ENCODE measurements around the gene SYTL2. TPM values are rescaled to one million over a fixed set of nuclear protein-coding genes. Genes with fewer than 3 reads are reported as not detected.

SYTL2 gene
- total and polyA plus RNA-seq, 9 donors, result 4.2 to 26.1 (median 8.2) TPM

DNA sequence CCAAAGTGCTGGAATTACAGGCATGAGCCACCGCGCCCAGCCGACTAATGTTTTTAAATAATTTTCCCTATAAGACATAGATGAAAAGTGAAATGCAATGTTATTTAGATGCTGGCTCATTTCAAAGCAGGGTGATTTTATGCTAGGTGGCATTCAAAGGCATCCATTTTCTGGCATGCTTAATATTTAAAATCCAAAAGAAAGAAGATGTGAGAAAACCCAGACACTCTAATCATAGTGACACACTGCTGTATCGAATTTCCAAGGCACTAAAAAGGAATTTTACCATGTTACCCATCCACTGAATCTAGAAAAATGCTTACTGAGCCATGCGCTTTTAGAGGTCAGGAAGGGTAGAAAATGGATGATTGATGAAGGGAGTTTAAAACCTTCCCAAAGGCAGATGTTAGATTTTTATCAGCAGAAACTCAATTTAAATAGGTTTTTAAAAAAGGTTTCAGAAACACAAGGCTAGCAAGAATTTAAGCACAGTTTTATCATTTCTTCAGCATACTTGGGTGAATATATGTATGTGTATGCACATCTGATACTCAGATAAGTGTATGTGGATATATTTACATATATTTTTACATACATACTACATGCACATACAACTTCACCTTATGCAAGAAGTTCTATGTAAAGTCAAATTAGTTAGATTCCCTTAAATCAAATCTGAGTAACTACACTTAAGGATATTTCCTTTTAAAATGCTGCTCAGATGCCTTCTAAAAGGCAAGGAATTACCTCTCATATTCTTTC, 100.8 kb downstream of the SYTL2 start:
- Histone ChIP-seq H3K4me1 (ENCODE audit: insufficient read depth) (no peaks in the 10 kb centered on the region), H3K27me3 (no peaks in the 10 kb centered on the region), H3K27ac (no peak overlapping the region), H3K9me3 (no peaks in the 10 kb centered on the region), H3K4me3 (no peak overlapping the region), H3K36me3 (no peaks in the 10 kb centered on the region)
- TF ChIP-seq CTCF (IDR thresholded peaks at IDR 0.05), result no peak
- no peak for TF ChIP-seq EP300 (IDR thresholded peaks at IDR 0.05)
- no peak for TF ChIP-seq POLR2A (IDR thresholded peaks at IDR 0.05)
- intact Hi-C loops (cut with DNase I), result no loop called here
- no peak for DNase-seq
- WGBS, 3 donors, result 90 to 92% (median 91%) methylated on average over 5 of the region's 5 CpGs

DNA sequence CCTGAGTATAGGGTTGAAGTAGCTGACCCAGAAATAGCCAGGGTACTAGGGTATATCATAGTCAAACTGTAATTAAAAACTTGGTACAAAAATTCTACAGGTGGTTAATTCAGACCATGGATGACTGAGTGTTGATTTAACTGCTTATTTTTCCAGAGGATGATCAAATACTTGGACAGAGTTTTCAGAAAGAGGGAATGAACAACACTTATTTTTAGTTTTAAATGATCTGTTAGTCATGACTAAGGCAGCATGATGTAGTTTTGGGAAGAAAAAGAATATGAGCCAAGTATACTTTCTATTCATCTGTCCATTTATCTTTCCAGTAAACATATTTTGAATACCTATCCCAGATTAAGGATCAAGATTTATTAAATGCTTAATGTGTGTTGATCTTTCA, 105.1 kb downstream of the SYTL2 start:
- intact Hi-C loops (cut with DNase I), result no loop called here
- Histone ChIP-seq H3K4me3 (no peak overlapping the region), H3K4me1 (ENCODE audit: insufficient read depth) (no peaks in the 10 kb centered on the region), H3K27me3 (no peaks in the 10 kb centered on the region), H3K36me3 (no peaks in the 10 kb centered on the region), H3K27ac (no peak overlapping the region), H3K9me3 (no peaks in the 10 kb centered on the region)
- no peak for TF ChIP-seq EP300 (IDR thresholded peaks at IDR 0.05)
- no peak for TF ChIP-seq POLR2A (IDR thresholded peaks at IDR 0.05)
- TF ChIP-seq CTCF (IDR thresholded peaks at IDR 0.05), result no peak
- DNase-seq, result no peak

DNA sequence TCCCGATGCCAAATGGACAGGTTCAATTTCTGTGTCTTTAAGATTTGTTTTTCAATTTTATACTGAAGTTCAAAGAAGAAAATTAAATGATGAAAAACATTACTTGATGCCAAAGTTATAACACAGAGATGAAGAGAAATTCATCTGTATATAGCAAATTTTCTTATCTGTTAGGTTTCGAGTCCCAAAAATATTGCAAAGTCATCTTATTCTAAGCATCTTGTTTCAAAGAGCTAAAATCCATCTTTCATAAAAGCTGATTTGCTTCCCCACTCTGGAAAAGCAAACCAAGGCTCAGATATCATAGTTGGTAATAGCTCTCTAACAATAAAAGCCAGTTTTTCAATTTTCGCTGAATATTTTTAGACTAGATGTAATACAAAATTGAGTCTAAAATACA, 106.0 kb downstream of the SYTL2 start:
- no peak for TF ChIP-seq POLR2A (IDR thresholded peaks at IDR 0.05)
- TF ChIP-seq CTCF (IDR thresholded peaks at IDR 0.05), result no peak
- TF ChIP-seq EP300 (IDR thresholded peaks at IDR 0.05), result no peak
- H3K27ac ChIP-seq, result no peak overlapping the region
- H3K4me3 ChIP-seq, result no peak overlapping the region
- no peaks in the 10 kb centered on the region for H3K27me3 ChIP-seq
- DNase-seq, result no peak
- intact Hi-C loops (cut with DNase I), result no loop called here
- 93 to 96% (median 94%) methylated on average over 3 of the region's 3 CpGs for WGBS, 3 donors
- no peaks in the 10 kb centered on the region for H3K9me3 ChIP-seq
- H3K4me1 ChIP-seq (ENCODE audit: insufficient read depth), result no peaks in the 10 kb centered on the region
- H3K36me3 ChIP-seq, result no peaks in the 10 kb centered on the region

DNA sequence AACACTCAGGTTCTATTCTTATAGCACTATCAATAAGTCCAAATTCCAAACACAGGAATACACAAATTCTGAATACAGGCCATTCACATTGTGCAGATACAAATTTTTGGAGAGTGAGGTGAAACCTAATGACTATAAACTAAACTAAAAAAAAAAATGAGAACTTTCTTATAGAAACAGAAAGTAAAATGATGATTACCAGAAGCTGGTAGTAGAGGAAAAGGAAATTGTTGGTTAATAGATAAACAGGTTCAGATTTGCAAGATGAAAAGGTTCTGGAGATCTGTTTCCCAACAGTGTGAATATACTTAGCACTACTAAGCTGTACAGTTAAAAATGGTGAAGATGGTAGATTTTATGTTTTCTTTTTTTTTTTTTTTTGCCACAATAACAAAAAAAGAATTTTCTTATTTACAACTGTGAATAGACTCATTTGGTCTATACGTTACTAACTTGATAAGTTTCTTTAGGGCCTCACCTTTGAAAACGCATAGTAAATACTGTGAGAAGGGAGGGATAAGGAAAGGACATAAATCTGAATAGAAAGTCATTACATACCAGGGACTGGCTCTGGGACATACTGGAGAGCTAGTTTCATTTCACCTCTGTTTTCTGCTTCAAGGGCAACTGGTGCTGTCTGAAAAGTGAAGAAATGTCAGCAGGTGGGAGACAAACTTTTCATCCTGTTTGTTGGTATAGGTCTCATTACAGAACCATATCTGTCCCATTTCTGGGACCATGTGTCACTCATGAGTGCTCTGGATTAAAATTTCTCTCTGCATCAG, 110.8 kb downstream of the SYTL2 start:
- no peak for TF ChIP-seq POLR2A (IDR thresholded peaks at IDR 0.05)
- TF ChIP-seq CTCF (IDR thresholded peaks at IDR 0.05), result no peak
- DNase-seq, result no peak
- no peak overlapping the region for H3K4me3 ChIP-seq
- H3K27ac ChIP-seq, result no peak overlapping the region
- 89 to 93% (median 90%) methylated on average over 2 of the region's 2 CpGs for WGBS, 3 donors
- H3K4me1 ChIP-seq (ENCODE audit: insufficient read depth), result no peaks in the 10 kb centered on the region
- intact Hi-C loops (cut with DNase I), result loop anchor here in 2 of 4 donors (10.0 kb wide), 1 partner anchor 115 kb away; the partner anchor contains the start of gene SYTL2 (in 2 of the 2)
- H3K9me3 ChIP-seq, result no peaks in the 10 kb centered on the region
- H3K36me3 ChIP-seq, result no peaks in the 10 kb centered on the region
- H3K27me3 ChIP-seq, result no peaks in the 10 kb centered on the region

Data from ovary (tissue), 9 donors.